Liver (tissue), 3 donors: ENCODE measurements around the gene ACIN1.

Experiments
- GABPA ChIP-seq, 2 donors: IDR thresholded peaks in 1 of 2; conservative IDR thresholded peaks in 1 of 2; 2 replicates each; pipeline ENCODE4 v1.6.1; 2016; ENCODE audit warnings: antibody characterized with exemption in 2 of 2, mild to moderate bottlenecking in 1 of 2, moderate library complexity in 1 of 2
- NR2F2 ChIP-seq: IDR thresholded peaks from 2 replicates; pipeline ENCODE4 v1.6.1; 2016; ENCODE audit warnings: antibody characterized with exemption
- RAD21 ChIP-seq, 2 donors: IDR thresholded peaks; 2 replicates each; pipeline ENCODE4 v1.6.1; 2016; ENCODE audit warnings: antibody characterized with exemption in 2 of 2, mild to moderate bottlenecking in 2 of 2
- RXRA ChIP-seq, 2 donors: IDR thresholded peaks; 2 replicates each; pipeline ENCODE4 v1.6.1; 2017 to 2018; ENCODE audit warnings: antibody characterized with exemption in 2 of 2, mild to moderate bottlenecking in 1 of 2
- SP1 ChIP-seq: IDR thresholded peaks from 2 replicates; pipeline ENCODE4 v1.6.1; 2018; ENCODE audit warnings: antibody characterized with exemption, mild to moderate bottlenecking
- YY1 ChIP-seq: IDR thresholded peaks from 2 replicates; pipeline ENCODE4 v1.6.1; 2016; ENCODE audit warnings: antibody characterized with exemption, mild to moderate bottlenecking
- TF ChIP-seq, protein P1 (sequence below): fragments of 150-350 bp; IDR thresholded peaks from 2 replicates; pipeline ENCODE4 v1.5.1; 2017; ENCODE audit warnings: improper control_type of control experiment, low read depth, low read length; ENCODE audit not compliant: missing input control
- TF ChIP-seq, protein P2 (sequence below): IDR thresholded peaks from 2 replicates; pipeline ENCODE4 v1.6.1; 2016; ENCODE audit warnings: antibody characterized with exemption
- donor health status: healthy.
- donor health status: healthy.

- TF ChIP-seq, protein P1, sequence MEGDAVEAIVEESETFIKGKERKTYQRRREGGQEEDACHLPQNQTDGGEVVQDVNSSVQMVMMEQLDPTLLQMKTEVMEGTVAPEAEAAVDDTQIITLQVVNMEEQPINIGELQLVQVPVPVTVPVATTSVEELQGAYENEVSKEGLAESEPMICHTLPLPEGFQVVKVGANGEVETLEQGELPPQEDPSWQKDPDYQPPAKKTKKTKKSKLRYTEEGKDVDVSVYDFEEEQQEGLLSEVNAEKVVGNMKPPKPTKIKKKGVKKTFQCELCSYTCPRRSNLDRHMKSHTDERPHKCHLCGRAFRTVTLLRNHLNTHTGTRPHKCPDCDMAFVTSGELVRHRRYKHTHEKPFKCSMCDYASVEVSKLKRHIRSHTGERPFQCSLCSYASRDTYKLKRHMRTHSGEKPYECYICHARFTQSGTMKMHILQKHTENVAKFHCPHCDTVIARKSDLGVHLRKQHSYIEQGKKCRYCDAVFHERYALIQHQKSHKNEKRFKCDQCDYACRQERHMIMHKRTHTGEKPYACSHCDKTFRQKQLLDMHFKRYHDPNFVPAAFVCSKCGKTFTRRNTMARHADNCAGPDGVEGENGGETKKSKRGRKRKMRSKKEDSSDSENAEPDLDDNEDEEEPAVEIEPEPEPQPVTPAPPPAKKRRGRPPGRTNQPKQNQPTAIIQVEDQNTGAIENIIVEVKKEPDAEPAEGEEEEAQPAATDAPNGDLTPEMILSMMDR, result no peak
- TF ChIP-seq GABPA (IDR thresholded peaks at IDR 0.05 in 1 of 2, conservative IDR thresholded peaks at IDR 0.05 in 1 of 2) (no peak), NR2F2 (no peak), SP1 (no peak), YY1 (no peak), RAD21 (IDR thresholded peaks at IDR 0.05) (no peak), RXRA (IDR thresholded peaks at IDR 0.05) (no peak)
- TF ChIP-seq, protein P2, sequence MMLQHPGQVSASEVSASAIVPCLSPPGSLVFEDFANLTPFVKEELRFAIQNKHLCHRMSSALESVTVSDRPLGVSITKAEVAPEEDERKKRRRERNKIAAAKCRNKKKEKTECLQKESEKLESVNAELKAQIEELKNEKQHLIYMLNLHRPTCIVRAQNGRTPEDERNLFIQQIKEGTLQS, result no peak
Measured at GRCh38 chr14:23058654-23059504, 36.1 kb downstream of the ACIN1 start.
